Measurements from ENCODE around the gene PRKCH. TPM values are rescaled to one million over a fixed set of nuclear protein-coding genes. Genes with fewer than 3 reads are reported as not detected.

The PRKCH gene
- total RNA-seq, 1 donor from 2014 or later, result 43.0 TPM

DNA sequence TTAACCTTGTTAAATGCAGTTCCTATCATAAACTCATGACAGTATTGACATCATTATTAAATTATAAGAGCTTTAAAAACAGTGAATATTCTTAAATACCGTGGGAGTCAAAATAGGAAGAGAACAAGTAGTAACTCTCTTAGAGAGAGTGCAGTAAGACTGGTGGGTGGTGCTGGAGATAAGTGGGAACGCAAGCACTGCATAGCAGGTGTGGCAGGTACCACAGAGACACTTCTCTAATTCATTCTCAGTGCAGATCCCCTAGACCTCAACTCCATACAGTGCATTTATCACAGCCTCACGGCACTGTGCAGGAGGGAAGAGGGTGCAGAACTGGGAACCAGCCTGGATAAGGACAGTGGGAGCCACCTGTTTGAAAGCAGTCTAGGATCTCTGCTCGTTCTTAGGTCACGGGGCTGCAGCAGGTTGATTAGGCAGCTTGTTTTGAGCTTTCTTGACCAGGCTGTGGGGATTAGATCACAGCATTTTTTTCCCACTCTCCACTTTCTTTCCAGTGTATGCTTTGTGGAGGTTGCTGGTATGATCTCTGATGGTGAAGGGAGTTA is 165.6 kb downstream of the PRKCH start:
- DNase-seq (ENCODE audit: low spot score), result no peak

DNA sequence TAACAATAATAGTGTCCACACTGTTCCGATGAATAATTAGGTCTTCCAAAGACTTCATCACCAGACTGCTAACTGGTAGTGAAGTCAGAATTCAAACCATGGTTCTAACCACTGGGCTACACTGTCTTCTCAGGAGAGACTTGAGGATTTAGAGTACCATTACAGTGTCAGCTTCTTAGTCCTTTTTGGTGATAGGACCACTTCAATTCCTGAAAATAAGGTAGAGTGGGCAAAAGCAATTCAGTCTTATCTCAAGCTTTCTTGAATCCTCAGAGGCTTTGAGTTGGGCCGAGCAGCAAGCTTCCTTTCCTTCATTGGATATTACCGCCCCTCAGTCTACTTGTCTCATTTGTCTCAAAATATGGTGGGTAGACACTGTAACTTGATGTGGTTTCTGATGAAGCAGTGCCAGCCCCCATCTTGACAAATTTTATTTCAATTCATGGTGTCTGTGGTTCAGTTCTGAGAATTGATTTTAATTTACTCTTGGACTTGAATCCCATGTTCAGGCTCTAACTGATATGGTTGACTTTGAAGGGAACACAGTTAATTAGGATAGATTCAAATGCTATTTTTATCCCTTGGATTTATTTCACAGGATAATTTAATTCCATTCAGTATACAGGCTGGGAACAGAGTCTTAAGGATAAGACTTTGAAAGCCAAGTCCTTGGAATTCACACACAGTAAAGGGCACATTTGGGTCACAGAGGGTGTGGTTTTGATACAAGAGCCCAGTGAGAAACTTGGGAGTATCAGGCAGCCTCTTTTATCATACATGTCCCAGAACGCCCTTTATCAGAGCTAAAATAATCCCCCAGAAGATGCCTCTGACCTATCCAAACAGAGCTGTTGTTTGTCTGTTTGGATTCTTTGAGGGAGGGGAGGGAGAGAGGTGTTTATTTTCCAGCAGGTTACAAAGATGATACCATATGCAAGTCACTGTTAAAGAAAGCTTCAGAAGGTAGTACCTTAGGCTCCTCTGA is 167.3 kb downstream of the PRKCH start:
- DNase-seq (ENCODE audit: low spot score), result no peak

DNA sequence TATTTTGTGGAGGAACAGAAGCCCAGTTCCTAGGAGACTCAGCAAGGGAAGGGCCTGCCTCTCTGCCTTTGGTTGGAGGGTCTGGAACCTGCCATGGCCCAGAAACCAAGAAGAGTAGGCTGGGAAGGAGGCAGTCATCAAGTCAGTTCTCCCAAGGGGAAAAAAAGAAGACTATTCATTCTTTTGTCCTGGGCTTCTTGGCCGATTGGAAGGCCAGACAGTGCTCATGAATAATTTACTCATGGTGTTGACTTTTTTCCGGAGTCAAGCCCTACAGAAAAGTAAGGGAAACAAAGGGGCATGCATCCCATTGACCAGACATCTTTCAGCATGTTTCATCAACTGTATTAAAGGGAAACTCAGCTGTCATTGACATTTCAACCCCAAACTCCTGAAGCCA is 168.1 kb downstream of the PRKCH start:
- no peak for DNase-seq (ENCODE audit: low spot score)

DNA sequence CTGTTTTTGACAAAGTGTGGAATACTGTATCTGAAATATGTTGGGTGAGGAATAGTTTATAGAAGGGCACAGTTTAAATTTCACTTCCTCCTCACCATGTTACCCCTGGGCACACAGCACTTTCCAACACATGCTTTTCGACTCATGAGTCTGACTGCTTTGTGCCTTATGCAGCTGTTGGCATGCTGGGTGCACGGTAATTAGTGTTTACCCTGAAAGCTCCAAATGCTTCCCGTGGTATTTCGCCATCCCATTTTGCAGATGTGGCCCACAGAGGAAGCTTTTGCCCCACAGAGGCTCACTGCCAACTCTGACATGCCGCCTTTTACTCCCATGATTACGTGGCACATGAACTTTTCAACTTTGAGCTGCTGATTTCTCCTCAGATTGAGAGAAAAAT is 168.6 kb downstream of the PRKCH start:
- DNase-seq (ENCODE audit: low spot score), result peak; percentile 64

DNA sequence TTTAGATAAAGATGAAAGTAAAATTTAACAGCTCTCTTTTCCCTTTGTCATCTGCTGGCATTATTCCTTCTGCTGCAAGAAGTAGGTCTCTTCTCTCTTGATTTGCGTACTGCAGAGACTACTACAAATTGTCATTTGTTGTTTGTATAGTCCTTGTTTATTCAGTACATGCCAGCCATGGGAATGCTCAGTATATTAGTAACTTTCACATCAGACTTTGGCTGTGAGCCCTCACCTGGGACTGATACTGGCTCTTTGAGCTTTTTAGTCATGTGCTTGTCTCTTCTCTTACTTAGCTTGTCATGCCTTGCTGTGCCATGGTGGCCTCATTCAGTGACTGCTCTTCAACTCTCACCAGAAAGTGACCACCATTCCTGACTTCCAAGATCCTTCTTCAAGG is 169.8 kb downstream of the PRKCH start:
- DNase-seq (ENCODE audit: low spot score), result peak; percentile 6

DNA sequence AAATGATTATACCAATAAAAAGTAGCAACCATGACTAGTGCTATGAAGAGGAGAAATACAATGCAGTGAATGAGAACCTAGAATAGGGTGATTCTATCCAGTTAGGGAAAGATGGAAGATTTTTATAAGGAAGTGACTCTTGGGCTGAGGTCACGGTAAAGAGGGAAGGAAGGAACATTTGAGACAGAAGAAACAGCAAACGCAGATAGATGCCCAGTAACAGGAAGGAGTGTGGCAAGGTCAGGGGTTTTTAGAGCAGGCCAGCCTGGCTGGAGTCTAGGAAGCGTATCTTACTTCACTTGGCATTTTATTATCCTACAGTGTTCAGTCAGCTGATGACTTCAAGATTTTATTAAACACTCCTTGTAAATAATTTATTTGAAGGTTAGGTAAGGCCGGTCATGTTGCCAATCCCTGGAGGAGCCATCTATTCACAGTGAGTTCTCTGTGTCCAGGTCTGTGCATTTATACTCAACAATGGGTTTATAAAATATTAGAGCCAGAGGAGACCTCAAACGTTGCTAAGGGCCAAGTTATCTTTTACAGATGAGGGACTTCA is 170.6 kb downstream of the PRKCH start:
- DNase-seq (ENCODE audit: low spot score), result no peak

DNA sequence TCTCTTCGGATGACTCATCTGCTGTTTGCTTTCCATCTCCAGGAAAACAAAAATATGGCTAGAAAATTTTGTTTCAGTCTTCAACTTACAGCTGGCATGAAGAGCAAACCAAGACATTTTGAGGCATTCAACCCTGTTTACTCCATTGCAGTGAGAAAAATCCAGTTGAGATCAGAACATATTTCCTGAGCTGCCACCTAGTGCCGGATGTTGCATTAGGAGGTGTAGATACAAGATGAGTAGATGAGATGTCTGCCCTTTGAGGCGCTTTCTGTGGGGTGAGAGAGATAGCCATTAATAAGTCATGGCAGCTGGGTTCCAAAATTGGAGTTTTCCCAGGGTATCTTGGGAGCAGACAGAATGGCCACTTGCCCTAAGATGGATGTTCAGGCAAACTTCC is 171.1 kb downstream of the PRKCH start:
- DNase-seq (ENCODE audit: low spot score), result no peak

DNA sequence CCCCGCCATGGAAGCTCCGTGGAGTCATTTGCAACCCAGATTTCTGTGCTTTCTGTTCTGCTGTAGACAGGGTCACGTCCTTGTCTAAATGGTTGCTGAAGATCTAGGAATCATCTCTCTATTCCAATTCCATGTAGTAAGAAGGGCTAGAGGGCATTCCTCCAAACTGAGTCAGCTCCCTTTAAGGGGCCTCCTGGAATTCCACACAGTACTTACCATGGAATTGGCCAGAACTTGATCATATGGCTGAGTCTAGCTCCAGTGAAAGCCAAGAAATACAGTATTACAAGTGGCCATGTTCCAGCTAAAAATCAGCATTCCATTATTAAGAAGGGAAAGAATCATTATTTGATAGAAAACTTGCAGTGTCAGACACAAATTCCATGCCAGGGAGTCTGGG is 171.9 kb downstream of the PRKCH start:
- no peak for DNase-seq (ENCODE audit: low spot score)

DNA sequence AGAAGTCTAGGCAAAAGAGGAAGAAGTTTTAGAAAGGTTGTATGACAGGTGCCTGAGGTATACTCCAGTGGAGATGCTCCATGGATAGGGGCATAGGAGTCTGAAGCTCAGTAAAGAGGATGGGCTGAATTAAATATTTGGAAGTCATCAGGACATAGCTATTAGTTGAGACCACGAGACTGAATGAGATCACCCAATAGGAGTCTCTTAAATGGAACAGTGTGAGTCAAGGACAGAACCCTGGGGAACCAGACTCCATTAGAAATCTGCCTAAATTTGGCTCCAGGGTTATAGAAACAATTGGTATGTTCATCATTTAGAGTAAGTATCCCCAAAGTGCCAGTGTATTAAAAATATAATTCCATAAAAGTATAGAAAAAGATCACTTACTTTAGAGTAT is 172.6 kb downstream of the PRKCH start:
- DNase-seq (ENCODE audit: low spot score), result no peak

DNA sequence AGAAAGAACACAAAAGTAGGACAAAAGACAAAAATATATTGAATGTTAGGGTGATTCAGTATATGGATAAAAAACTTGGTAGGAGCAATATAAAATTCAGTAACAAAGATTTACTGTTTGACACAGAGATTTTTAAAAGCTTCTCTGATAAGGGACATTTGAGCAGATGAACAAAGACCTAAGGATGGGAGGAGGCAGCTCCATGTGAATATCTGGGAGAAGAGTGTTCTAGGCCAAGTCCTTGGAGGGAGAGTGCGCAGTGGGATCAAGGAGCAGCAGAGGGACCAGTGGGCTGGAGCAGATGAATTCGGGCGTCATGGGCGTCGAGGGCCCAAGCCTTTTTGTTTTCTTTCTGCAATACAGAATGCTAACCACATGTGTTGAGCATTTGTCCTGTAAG is 174.4 kb downstream of the PRKCH start:
- no peak for DNase-seq (ENCODE audit: low spot score)

DNA sequence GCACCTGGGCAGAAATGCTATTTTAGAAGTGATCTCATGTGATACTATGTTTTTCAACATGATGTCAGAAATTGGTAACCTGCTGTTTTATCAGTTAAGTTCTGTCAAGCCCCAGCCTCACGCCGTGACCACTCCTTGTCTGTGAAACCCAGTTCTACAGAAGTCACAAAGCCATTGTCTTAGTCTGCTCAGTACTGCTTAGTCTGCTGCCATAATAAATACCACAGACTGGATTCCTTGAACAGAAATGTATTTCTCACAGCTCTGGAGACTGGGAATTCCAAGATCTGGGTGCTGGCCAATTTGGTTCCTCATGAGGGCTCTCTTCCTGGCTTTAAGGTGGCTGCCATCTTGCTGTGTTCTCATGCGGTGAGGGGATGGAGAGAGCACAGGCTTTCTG is 176.9 kb downstream of the PRKCH start:
- no peak for DNase-seq (ENCODE audit: low spot score)

DNA sequence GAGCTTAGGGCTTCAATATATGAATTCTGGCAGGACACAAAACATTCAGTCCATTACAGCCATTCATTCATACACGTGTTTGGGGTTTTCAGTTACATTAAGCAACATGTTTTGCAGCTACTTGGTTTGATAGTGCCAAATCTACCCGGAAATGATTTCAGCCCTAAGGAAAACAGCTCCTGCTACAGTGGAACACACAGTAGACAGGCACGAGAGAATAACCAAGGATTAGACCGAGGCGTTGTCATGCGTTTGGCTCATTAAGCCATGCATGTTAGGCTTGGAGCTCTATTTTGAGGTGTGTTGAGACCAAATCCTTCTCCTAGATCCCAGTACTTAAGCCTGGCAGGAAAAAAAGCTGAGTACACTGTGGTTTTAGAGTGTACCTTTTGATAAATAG is 177.4 kb downstream of the PRKCH start:
- no peak for DNase-seq (ENCODE audit: low spot score)

DNA sequence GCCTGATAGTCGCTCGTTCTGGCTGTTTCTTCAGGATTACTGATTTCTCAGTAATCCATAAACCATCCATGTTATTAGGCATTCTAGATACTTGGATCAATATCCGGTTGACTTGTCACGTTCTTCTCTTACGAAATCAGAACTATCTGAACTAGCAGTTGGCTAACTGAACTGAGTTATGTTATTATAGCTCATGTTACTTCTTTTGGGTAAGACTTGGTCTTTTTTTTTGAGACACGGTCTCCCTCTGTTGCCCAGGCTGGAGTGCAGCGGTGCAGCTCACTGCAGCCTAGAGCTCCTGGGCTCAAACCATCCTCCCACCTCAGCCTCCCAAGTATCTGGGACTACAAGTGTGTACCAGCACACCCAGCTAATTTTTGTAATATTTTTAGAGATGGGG is 178.6 kb downstream of the PRKCH start:
- no peak for DNase-seq (ENCODE audit: low spot score)

DNA sequence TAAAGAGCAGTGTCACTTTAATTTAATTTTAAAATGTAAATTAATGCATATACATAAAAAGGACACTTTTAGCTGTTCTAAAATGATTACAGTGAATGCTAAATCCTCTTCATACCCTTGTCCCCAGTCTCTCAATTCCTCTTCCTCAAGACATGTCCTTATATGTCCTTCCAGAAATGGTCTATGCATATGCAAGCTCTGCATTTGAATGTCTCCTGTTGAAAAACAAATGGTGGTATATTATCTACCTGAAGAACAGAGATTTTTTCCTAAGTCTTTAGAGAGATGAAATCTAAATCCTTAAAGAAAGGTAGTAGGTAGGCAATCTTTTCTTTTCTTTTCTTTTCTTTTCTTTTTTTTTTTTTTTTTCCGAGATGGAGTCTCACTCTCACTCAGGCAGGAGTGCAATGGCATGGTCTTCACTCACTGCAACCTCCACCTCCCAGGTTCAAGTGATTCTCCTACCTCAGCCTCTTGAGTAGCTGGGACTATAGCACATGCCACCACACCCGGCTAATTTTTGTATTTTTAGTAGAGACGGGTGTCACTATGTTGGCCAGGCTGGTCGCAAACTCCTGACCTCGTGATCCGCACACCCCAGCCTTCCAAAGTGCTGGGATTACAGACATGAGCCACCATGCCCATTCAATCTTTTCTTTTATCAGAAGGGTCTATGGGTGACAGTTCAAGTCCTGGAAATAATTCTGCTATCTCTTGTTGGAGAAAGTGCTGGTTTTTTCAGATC is 180.5 kb downstream of the PRKCH start:
- no peak for DNase-seq (ENCODE audit: low spot score)

DNA sequence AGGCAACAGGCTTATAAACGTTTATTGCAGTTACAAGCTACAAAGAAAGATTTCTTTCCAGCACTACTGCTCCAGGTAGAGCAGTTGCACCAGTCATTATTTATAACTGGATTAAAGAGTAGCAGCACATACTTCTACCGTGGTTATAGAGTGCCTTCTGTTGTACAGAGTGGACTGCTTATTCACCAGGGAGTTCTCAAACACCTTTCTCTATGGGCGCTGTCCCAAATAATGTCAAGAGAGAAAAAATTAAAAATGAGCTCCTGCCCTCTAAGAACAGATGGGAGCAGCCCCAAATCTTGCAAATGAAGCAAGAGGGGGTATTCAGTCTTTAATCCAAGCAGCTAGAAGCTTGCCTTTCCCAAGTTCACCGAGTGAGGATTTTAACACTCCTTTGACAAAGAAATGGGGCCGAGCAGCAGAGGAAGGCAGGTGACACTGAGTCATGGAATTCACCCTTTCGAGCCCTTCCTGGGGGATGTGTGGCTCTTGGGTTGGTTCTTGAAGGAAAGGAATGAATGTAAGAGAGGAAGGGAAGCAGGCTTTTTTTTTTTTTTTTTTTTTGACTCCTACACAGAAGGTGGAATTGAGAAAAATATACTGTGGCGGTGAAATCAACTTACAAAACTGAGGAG is 181.2 kb downstream of the PRKCH start:
- DNase-seq (ENCODE audit: low spot score), result no peak

DNA sequence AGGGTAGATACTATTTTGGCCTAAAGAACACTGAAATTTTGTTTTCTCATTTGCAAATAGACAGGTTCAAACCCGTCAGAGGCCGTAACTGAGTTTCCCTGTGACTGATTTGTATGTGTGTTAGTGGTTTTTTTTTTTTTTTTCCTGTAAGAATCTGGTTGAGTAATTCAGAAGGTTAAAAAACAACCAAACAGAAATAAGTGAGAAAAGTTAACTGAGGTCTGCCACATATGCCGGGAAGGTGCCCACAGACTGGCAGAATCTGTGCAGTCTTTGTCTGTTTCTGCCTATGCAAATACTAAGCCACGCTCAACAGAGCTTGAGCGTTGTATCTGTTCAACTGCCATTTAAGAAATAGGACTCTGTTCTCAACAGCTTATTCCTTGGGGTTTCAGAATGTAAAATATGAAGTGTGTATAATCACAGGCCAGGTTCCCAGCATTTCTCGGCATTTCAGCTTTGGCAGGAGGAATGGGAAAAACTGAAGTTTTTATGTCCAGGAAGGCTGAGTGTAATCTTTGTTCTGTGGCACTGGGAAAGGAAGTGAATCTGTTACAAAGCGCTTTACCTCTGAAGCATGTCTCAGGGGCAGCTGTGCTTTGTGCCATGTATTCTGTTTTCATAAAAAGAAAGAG is 181.9 kb downstream of the PRKCH start:
- no peak for DNase-seq (ENCODE audit: low spot score)

DNA sequence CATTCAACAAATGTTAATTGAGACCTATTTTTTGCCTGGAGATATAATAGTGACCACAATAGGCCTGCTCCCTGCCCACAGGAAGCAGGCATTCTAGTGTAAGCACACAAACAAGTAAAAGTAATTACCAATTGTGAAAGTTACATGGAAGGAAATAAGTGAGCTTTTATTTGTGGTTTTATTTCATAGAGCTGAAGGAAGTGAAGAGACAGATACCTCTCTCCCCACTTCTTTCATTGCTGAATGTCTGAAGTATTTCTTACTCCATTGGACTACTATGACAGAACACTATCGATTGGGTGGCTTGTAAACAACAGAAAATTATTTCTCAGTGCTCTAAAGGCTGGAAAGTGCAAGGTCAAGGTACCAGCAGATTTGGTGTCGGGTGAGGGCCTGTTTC is 183.5 kb downstream of the PRKCH start:
- no peak for DNase-seq (ENCODE audit: low spot score)

DNA sequence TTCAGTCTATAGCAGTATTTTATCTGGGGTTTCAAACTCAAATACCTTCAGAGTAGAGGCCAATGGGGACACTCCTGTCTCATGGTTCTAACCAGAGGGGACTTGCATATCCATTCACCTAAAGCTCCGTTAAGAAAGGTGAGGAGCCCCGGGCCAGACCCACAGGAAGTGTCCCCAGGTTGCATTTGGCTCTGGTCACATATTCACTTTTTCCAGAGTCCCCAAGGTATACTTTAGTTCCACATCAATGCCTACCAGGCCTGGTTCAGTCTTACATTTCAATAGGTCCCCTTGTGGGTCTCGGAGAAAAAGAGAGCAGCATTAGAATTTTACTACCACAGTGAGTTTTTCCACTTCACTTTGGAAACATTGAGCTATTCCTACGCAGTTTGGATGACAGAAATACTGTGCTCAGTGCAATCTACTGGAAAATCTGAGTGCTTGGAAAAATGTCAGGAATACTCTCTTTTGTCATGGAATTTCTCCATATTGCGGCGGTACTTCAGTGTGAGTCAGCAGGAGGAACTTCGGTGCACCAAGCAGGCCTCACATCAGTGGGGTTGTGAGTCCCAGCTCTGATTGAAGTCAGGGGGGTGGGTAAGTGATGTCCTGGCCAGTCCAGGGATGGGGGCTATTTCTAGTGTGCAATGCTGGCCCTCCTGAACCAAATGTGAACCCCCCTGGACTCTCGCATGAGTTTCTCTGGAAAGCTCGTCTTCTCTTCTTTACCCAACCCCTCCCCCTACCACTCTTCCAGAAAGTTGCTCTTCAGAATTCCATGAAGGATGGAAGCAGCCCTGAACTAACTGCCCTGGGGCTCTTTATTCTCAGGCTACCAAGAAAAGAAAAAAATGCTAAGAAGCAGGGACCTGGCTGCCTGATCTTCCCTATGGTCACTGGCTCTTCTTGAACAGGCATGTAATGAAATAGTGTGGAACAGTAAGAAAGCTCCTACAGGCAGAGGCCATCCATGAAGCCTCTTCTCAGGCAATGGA is 184.7 kb downstream of the PRKCH start:
- no peak for DNase-seq (ENCODE audit: low spot score)

DNA sequence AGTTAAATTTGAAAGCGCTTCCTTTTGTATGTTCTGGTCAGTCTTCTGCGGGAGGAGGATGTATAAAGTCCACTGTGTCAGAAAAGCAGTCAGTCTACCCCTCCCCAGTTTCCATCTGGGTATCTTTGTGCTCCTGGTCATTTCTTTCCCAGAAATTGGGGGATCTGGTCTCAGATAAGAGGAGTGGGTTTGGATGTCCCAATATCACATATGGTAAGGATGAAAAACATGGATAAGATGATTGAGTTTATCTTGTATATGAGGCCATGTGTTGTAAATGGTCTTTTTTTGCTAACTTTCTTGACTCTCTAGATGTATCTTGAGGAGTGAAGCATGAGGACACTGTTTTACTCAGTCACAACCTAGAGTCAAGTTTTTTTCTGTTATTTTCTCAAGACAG is 187.1 kb downstream of the PRKCH start:
- no peak for DNase-seq (ENCODE audit: low spot score)

Data from mesenteric fat pad (tissue), 1 donor.